Neural cell (in vitro differentiated cells): ENCODE data around the gene CLVS2. TPM values are rescaled to one million over a fixed set of nuclear protein-coding genes. Genes with fewer than 3 reads are reported as not detected.

Experiments used
- H2AFZ ChIP-seq: fragments of 200-600, 300-800 bp; sonication (generic), shearing (Covaris generic); 2 replicates; pipeline ENCODE4 v1.6.0; 2014; ENCODE audit warnings: low read depth, mild to moderate bottlenecking, antibody characterized with exemption, low read length, moderate library complexity
- H3F3A ChIP-seq: fragments of 200-600 bp; shearing (Covaris generic); 2 replicates; pipeline ENCODE4 v1.6.1; 2016; ENCODE audit warnings: mild to moderate bottlenecking, moderate library complexity, mixed read lengths, antibody characterized with exemption, low read length; ENCODE audit not compliant: insufficient read depth, poor library complexity, severe bottlenecking
- H3K27ac ChIP-seq: fragments of 200-600, 300-800 bp; sonication (generic), shearing (Covaris generic); 2 replicates; pipeline ENCODE4 v1.5.1; 2014; ENCODE audit warnings: mild to moderate bottlenecking, low read length, moderate library complexity
- H3K27me3 ChIP-seq: fragments of 300-800, 200-600 bp; sonication (generic), shearing (Covaris generic); 2 replicates; pipeline ENCODE4 v1.6.0; 2014; ENCODE audit warnings: mild to moderate bottlenecking, low read depth, low read length, moderate library complexity; ENCODE audit not compliant: insufficient read depth
- H3K36me3 ChIP-seq: fragments of 300-800, 200-600 bp; sonication (generic), shearing (Covaris generic); 2 replicates; pipeline ENCODE4 v1.5.1; 2014; ENCODE audit warnings: mild to moderate bottlenecking, antibody characterized with exemption, low read length, moderate library complexity; ENCODE audit not compliant: insufficient read depth
- H3K4me2 ChIP-seq: fragments of 300-800, 200-600 bp; sonication (generic), shearing (Covaris generic); 2 replicates; pipeline ENCODE4 v1.6.0; 2014; ENCODE audit warnings: mild to moderate bottlenecking, low read length
- H3K4me3 ChIP-seq: fragments of 300-800, 200-600 bp; sonication (generic), shearing (Covaris generic); 2 replicates; pipeline ENCODE4 v1.5.1; 2014; ENCODE audit warnings: mild to moderate bottlenecking, low read length, moderate library complexity
- H3K79me2 ChIP-seq: fragments of 200-600 bp; shearing (Covaris generic); replicated peaks from 2 replicates; pipeline ENCODE4 v1.6.0; 2014; ENCODE audit warnings: mild to moderate bottlenecking, low read length, moderate library complexity; ENCODE audit not compliant: insufficient read depth
- H3K9ac ChIP-seq: fragments of 300-800, 200-600 bp; sonication (generic), shearing (Covaris generic); 2 replicates; pipeline ENCODE4 v1.6.1; 2016; ENCODE audit warnings: mild to moderate bottlenecking, low read length, mixed read lengths
- H3K9me2 ChIP-seq: fragments of 200-600 bp; shearing (Covaris generic); 2 replicates; pipeline ENCODE4 v1.6.1; 2016; ENCODE audit warnings: mild to moderate bottlenecking, low read length, mixed read lengths; ENCODE audit not compliant: insufficient read depth
- H3K9me3 ChIP-seq: fragments of 200-600, 300-800 bp; sonication (generic), shearing (Covaris generic); 2 replicates; pipeline ENCODE4 v1.6.1; 2016; ENCODE audit warnings: mild to moderate bottlenecking, mixed run types, low read length, moderate library complexity, mixed read lengths
- H4K20me1 ChIP-seq: fragments of 200-600 bp; shearing (Covaris generic); 2 replicates; pipeline ENCODE4 v1.6.1; 2016; ENCODE audit warnings: mild to moderate bottlenecking, mixed run types; ENCODE audit not compliant: insufficient read depth
- EP300 ChIP-seq: fragments of 450-650 bp; conservative IDR thresholded peaks from 2 replicates; pipeline ENCODE4 v1.6.1; 2014; ENCODE audit warnings: antibody characterized with exemption, mild to moderate bottlenecking, moderate library complexity; ENCODE audit not compliant: poor library complexity, severe bottlenecking
- EZH2 ChIP-seq: fragments of 200-600, 300-800 bp; shearing (Covaris generic), sonication (generic); IDR thresholded peaks from 2 replicates; pipeline ENCODE4 v1.6.1; 2014; ENCODE audit warnings: antibody characterized with exemption, low read length, borderline replicate concordance, mild to moderate bottlenecking; ENCODE audit not compliant: insufficient read depth, poor library complexity, severe bottlenecking
- MXI1 ChIP-seq: fragments of 450-650 bp; conservative IDR thresholded peaks from 2 replicates; pipeline ENCODE4 v1.6.1; 2014; ENCODE audit warnings: antibody characterized with exemption, mild to moderate bottlenecking; ENCODE audit not compliant: poor library complexity, severe bottlenecking
- POLR2AphosphoS5 ChIP-seq: IDR thresholded peaks from 2 replicates; pipeline ENCODE4 v1.6.1; 2012
- RAD21 ChIP-seq: fragments of 450-650 bp; conservative IDR thresholded peaks from 2 replicates; pipeline ENCODE4 v1.6.1; 2014; ENCODE audit warnings: antibody characterized with exemption, mild to moderate bottlenecking, moderate library complexity
- SMC3 ChIP-seq: fragments of 450-650 bp; conservative IDR thresholded peaks from 2 replicates; pipeline ENCODE4 v1.6.1; 2014; ENCODE audit warnings: antibody characterized with exemption, mild to moderate bottlenecking, moderate library complexity; ENCODE audit not compliant: poor library complexity
- TAF1 ChIP-seq: IDR thresholded peaks from 2 replicates; pipeline ENCODE4 v1.6.1; 2012; ENCODE audit warnings: low read depth
- polyA plus RNA-seq: library from polyadenylated mRNA; depleted of rRNA; stranded (reverse); fragments of >200 nt; gene quantifications from 2 replicates; pipeline ENCODE4 v1.2.3, GENCODE V29; 2014
- TF ChIP-seq, protein P1 (sequence below): fragments of 450-650 bp; IDR thresholded peaks from 2 replicates; pipeline ENCODE4 v1.5.1; 2014; ENCODE audit warnings: antibody characterized with exemption, mild to moderate bottlenecking, moderate library complexity; ENCODE audit not compliant: poor library complexity, severe bottlenecking
- TF ChIP-seq, protein P2 (sequence below): IDR thresholded peaks from 2 replicates; pipeline ENCODE4 v1.6.1; 2012; ENCODE audit warnings: borderline replicate concordance

Gene CLVS2
- polyA plus RNA-seq, 1 donor from 2014 or later: 12.9 TPM

DNA sequence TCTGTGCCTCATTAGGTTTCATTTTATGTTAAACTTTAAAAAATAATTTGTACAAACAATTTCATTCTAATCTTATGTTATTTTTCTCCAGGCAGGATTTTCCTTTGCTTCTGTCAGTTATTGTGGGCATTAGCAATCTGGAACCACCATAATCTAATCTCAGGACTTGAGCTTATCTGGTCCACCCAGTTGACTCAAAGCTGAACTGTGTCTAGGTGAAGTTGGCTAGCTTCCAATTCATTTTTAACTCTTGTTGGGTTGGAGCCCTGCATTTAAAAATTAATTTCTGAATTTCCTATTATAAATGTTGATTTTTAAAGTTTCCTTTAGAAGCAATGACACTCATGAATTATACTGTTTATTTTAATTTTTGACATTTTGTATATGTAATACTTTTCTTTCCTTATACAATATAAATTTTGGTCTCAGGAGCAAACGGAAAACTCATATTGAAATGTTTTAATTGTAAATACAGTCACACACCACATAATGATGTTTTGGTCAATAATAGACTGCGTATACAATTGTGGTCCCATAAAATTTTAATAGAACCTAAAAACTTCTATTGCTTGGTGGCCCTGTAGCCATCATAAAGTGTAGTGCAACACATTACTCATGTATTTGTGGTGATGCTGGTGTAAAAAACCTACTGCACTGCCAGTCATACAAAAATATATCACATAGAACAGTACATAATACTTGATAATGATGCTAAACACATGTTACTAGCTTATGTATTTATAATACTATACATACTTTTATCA, 121.3 kb downstream of the CLVS2 start:
- Histone ChIP-seq H4K20me1 (no peaks in the 10 kb centered on the region), H3K79me2 (no peaks in the 10 kb centered on the region), H2AFZ (no peak overlapping the region), H3K9ac (no peak overlapping the region), H3K27ac (no peak overlapping the region), H3F3A (no peaks in the 10 kb centered on the region), H3K4me3 (no peak overlapping the region), H3K36me3 (no peaks in the 10 kb centered on the region), H3K9me2 (no peaks in the 10 kb centered on the region), H3K9me3 (no peaks in the 10 kb centered on the region), H3K27me3 (no peaks in the 10 kb centered on the region), H3K4me2 (no peak overlapping the region)
- TF ChIP-seq POLR2AphosphoS5 (no peak), EP300 (no peak), SMC3 (no peak), TAF1 (no peak), RAD21 (no peak), EZH2 (no peak), MXI1 (no peak)
- TF ChIP-seq, protein P1, sequence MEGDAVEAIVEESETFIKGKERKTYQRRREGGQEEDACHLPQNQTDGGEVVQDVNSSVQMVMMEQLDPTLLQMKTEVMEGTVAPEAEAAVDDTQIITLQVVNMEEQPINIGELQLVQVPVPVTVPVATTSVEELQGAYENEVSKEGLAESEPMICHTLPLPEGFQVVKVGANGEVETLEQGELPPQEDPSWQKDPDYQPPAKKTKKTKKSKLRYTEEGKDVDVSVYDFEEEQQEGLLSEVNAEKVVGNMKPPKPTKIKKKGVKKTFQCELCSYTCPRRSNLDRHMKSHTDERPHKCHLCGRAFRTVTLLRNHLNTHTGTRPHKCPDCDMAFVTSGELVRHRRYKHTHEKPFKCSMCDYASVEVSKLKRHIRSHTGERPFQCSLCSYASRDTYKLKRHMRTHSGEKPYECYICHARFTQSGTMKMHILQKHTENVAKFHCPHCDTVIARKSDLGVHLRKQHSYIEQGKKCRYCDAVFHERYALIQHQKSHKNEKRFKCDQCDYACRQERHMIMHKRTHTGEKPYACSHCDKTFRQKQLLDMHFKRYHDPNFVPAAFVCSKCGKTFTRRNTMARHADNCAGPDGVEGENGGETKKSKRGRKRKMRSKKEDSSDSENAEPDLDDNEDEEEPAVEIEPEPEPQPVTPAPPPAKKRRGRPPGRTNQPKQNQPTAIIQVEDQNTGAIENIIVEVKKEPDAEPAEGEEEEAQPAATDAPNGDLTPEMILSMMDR: no peak
- TF ChIP-seq, protein P2, sequence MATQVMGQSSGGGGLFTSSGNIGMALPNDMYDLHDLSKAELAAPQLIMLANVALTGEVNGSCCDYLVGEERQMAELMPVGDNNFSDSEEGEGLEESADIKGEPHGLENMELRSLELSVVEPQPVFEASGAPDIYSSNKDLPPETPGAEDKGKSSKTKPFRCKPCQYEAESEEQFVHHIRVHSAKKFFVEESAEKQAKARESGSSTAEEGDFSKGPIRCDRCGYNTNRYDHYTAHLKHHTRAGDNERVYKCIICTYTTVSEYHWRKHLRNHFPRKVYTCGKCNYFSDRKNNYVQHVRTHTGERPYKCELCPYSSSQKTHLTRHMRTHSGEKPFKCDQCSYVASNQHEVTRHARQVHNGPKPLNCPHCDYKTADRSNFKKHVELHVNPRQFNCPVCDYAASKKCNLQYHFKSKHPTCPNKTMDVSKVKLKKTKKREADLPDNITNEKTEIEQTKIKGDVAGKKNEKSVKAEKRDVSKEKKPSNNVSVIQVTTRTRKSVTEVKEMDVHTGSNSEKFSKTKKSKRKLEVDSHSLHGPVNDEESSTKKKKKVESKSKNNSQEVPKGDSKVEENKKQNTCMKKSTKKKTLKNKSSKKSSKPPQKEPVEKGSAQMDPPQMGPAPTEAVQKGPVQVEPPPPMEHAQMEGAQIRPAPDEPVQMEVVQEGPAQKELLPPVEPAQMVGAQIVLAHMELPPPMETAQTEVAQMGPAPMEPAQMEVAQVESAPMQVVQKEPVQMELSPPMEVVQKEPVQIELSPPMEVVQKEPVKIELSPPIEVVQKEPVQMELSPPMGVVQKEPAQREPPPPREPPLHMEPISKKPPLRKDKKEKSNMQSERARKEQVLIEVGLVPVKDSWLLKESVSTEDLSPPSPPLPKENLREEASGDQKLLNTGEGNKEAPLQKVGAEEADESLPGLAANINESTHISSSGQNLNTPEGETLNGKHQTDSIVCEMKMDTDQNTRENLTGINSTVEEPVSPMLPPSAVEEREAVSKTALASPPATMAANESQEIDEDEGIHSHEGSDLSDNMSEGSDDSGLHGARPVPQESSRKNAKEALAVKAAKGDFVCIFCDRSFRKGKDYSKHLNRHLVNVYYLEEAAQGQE: no peak

DNA sequence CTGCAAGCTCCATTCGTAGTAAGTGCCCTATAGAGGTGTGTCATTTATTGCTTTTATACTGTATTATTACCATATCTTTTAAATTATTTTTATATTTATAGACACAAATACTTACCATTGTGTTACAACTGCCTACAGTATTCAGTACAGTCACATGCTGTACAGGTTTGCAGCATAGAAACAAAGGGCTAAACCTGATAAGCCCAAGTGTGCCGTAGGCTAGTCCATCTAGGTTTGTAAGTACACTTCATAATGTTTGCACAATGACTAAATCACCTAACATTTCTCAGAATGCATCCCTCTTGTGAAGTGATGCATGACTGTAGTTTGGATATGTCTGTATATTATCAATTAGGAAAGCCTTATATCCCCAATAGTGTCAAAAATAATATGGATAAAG, 122.8 kb downstream of the CLVS2 start:
- Histone ChIP-seq H3K9me2 (no peaks in the 10 kb centered on the region), H3K4me2 (no peak overlapping the region), H3K9ac (no peak overlapping the region), H3F3A (no peaks in the 10 kb centered on the region), H4K20me1 (no peaks in the 10 kb centered on the region), H3K4me3 (no peak overlapping the region), H3K79me2 (no peaks in the 10 kb centered on the region), H3K27me3 (no peaks in the 10 kb centered on the region), H2AFZ (no peak overlapping the region), H3K9me3 (no peaks in the 10 kb centered on the region), H3K36me3 (no peaks in the 10 kb centered on the region), H3K27ac (no peak overlapping the region)
- TF ChIP-seq TAF1: no peak
- TF ChIP-seq EP300: no peak
- no peak for TF ChIP-seq EZH2
- TF ChIP-seq, protein P2: no peak
- TF ChIP-seq MXI1: no peak
- no peak for TF ChIP-seq RAD21
- TF ChIP-seq SMC3: no peak
- TF ChIP-seq POLR2AphosphoS5: no peak
- TF ChIP-seq, protein P1: no peak
